VCaP (cell line): ENCODE measurements around the gene AAGAB.

Source experiments
- H3K27ac ChIP-seq: fragments of 450-650 bp; 2 replicates; pipeline ENCODE4 v1.5.1; 2017
- CTCF ChIP-seq: fragments of 450-650 bp; conservative IDR thresholded peaks from 2 replicates; pipeline ENCODE4 v1.5.1; 2017; ENCODE audit warnings: mild to moderate bottlenecking, moderate library complexity

Gene AAGAB

GRCh38 chr15:67190326-67190725 lies 64.1 kb downstream of the AAGAB start:
- H3K27ac ChIP-seq = no peak overlapping the region
- no peak for TF ChIP-seq CTCF

- TF ChIP-seq CTCF = no peak
- no peak overlapping the region for H3K27ac ChIP-seq
These were observed 65.0 kb downstream of the AAGAB start for GRCh38 chr15:67189326-67190051.

- TF ChIP-seq CTCF = no peak
- H3K27ac ChIP-seq = no peak overlapping the region
These were observed 65.8 kb downstream of the AAGAB start for GRCh38 chr15:67188551-67189218.

- no peak for TF ChIP-seq CTCF
- no peak overlapping the region for H3K27ac ChIP-seq
These were observed 67.1 kb downstream of the AAGAB start for GRCh38 chr15:67187351-67187854.

- H3K27ac ChIP-seq = no peak overlapping the region
- no peak for TF ChIP-seq CTCF
These were observed 67.8 kb downstream of the AAGAB start for GRCh38 chr15:67186688-67187087.

- TF ChIP-seq CTCF = no peak
- H3K27ac ChIP-seq = no peak overlapping the region
These were observed 68.2 kb downstream of the AAGAB start for GRCh38 chr15:67186226-67186649.

- TF ChIP-seq CTCF = no peak
- no peak overlapping the region for H3K27ac ChIP-seq
These were observed 68.7 kb downstream of the AAGAB start for GRCh38 chr15:67185621-67186225.
